Measurements from ENCODE around the gene EDRF1. TPM values are rescaled to one million over a fixed set of nuclear protein-coding genes. Genes with fewer than 3 reads are reported as not detected.
"Not testable (repeated sequence)": the region's sequence is repeated elsewhere in the genome, so short reads cannot be mapped to it uniquely, and the experiment has no call there.

Gene EDRF1
- total RNA-seq, 1 experiment from 2014 or later = 49.2 TPM

DNA sequence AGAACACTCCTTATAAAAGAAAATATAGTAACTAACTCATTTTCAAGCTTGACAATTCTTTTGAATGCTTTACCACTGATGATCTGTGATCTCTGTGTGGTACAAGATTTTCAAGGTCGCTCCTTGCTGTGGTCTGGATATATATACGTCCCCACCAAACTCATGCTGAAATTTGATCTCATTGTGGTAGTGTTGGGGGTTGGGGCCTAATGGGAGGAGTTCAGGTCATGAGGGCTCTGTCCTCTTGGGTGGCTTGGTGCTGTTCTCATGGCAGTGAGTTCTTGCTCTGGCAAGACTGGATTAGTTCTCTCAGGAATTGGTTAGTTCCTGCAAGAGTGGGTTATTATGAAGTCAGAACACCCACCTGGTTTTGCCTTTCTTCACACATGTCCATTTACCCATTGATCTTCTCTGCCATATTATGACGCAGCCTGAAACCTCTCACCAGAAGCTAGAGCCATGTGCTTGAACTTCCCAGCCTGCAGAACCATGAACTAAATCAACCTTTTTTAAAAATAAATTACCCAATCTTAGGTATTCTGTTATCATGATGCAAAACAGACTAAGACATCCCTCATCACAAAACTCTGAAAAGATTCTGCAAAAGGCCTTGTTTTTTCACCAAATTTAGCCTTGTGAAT, 8.3 kb upstream of the EDRF1 start:
- no peak overlapping the region for H2AFZ ChIP-seq (ENCODE audit: low read depth, low read length, poor library complexity, severe bottlenecking)
- ChIA-PET RAD21 (ENCODE audit: low non-redundant PET in 1 of 2, low total read pairs in 2 of 2, uncharacterized antibody in 2 of 2, unreplicated experiment in 2 of 2) (no interaction called here), POLR2A (no interaction called here), CTCF (no interaction called here)
- no peaks in the 10 kb centered on the region for H3K9me3 ChIP-seq (ENCODE audit: control insufficient read depth in 1 of 2, insufficient read depth in 1 of 2, low read depth in 1 of 2, low read length in 2 of 2)
- H3K79me2 ChIP-seq (ENCODE audit: insufficient read depth, low read length) = no peaks in the 10 kb centered on the region
- no peak overlapping the region for H3K9ac ChIP-seq (ENCODE audit: low read length)
- H3K4me2 ChIP-seq (ENCODE audit: low read length) = no peak overlapping the region
- no peaks in the 10 kb centered on the region for H3K9me2 ChIP-seq (ENCODE audit: insufficient read depth)
- peaks cover 19 to 21% of the 10 kb centered on the region in 2 experiments for H3K4me1 ChIP-seq (ENCODE audit: control insufficient read depth in 1 of 2, insufficient read depth in 2 of 2, low read length in 2 of 2)
- intact Hi-C loops (cut with micrococcal nuclease) = no loop called here
- DNase-seq (ENCODE audit: low read depth, low spot score) = no peak
- H3K27me3 ChIP-seq (ENCODE audit: insufficient read depth, low read length) = no peaks in the 10 kb centered on the region
- no peak overlapping the region for H3K27ac ChIP-seq (ENCODE audit: low read depth, low read length)
- no peak for TF ChIP-seq TCF7L2 (IDR thresholded peaks at IDR 0.05; ENCODE audit: borderline replicate concordance, extremely low read depth, insufficient read depth, insufficient read length)
- TF ChIP-seq, protein P1, sequence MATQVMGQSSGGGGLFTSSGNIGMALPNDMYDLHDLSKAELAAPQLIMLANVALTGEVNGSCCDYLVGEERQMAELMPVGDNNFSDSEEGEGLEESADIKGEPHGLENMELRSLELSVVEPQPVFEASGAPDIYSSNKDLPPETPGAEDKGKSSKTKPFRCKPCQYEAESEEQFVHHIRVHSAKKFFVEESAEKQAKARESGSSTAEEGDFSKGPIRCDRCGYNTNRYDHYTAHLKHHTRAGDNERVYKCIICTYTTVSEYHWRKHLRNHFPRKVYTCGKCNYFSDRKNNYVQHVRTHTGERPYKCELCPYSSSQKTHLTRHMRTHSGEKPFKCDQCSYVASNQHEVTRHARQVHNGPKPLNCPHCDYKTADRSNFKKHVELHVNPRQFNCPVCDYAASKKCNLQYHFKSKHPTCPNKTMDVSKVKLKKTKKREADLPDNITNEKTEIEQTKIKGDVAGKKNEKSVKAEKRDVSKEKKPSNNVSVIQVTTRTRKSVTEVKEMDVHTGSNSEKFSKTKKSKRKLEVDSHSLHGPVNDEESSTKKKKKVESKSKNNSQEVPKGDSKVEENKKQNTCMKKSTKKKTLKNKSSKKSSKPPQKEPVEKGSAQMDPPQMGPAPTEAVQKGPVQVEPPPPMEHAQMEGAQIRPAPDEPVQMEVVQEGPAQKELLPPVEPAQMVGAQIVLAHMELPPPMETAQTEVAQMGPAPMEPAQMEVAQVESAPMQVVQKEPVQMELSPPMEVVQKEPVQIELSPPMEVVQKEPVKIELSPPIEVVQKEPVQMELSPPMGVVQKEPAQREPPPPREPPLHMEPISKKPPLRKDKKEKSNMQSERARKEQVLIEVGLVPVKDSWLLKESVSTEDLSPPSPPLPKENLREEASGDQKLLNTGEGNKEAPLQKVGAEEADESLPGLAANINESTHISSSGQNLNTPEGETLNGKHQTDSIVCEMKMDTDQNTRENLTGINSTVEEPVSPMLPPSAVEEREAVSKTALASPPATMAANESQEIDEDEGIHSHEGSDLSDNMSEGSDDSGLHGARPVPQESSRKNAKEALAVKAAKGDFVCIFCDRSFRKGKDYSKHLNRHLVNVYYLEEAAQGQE (IDR thresholded peaks at IDR 0.05; ENCODE audit: low read depth) = no peak
- TF ChIP-seq ZNF274 (IDR thresholded peaks at IDR 0.05; ENCODE audit: low read depth, low read length) = no peak
- TF ChIP-seq EGR1 (IDR thresholded peaks at IDR 0.05; ENCODE audit: low read depth) = no peak
- TF ChIP-seq POLR2A (IDR thresholded peaks at IDR 0.05; ENCODE audit: borderline replicate concordance, extremely low read depth, insufficient read depth, insufficient read length) = no peak
- TF ChIP-seq YY1 (IDR thresholded peaks at IDR 0.05; ENCODE audit: extremely low read depth, insufficient replicate concordance, low read depth, low read length) = no peak
- TF ChIP-seq, protein P2, sequence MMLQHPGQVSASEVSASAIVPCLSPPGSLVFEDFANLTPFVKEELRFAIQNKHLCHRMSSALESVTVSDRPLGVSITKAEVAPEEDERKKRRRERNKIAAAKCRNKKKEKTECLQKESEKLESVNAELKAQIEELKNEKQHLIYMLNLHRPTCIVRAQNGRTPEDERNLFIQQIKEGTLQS (IDR thresholded peaks at IDR 0.05) = no peak
- no peak for TF ChIP-seq POLR2AphosphoS5 (IDR thresholded peaks at IDR 0.05; ENCODE audit: low read depth, low read length)
- TF ChIP-seq JUND (IDR thresholded peaks at IDR 0.05) = no peak
- TF ChIP-seq SIN3A (IDR thresholded peaks at IDR 0.05; ENCODE audit: low read depth) = no peak
- no peaks in the 10 kb centered on the region for H3K36me3 ChIP-seq (ENCODE audit: control insufficient read depth in 1 of 2, insufficient read depth in 2 of 2, low read length in 2 of 2)
- no peak for ATAC-seq
- H3K4me3 ChIP-seq (replicated peaks in 1 of 2; ENCODE audit: low read depth in 1 of 2, low read length in 2 of 2) = no peak overlapping the region
- H4K20me1 ChIP-seq (ENCODE audit: insufficient read depth) = no peaks in the 10 kb centered on the region
- BruUV-seq (replicated peaks) = no TSS peak

DNA sequence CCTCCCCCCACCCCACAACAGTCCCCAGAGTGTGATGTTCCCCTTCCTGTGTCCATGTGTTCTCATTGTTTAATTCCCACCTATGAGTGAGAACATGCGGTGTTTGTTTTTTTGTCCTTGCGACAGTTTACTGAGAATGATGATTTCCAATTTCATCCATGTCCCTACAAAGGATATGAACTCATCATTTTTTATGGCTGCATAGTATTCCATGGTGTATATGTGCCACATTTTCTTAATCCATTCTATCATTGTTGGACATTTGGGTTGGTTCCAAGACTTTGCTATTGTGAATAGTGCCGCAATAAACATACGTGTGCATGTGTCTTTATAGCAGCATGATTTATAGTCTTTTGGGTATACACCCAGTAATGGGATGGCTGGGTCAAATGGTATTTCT, 4.8 kb upstream of the EDRF1 start:
- H3K4me2 ChIP-seq (ENCODE audit: low read length); DNase-seq (ENCODE audit: low read depth, low spot score): not testable (repeated sequence)
- intact Hi-C loops (cut with micrococcal nuclease) = loop anchor here (5.0 kb wide), 1 partner anchor 192 kb away; no protein-coding TSS in a partner anchor

More for the DNA sequence above, 4.8 kb upstream of the EDRF1 start:
- H4K20me1 ChIP-seq (ENCODE audit: insufficient read depth); H3K9me3 ChIP-seq (ENCODE audit: control insufficient read depth in 1 of 2, insufficient read depth in 1 of 2, low read depth in 1 of 2, low read length in 2 of 2); H3K36me3 ChIP-seq (ENCODE audit: control insufficient read depth in 1 of 2, insufficient read depth in 2 of 2, low read length in 2 of 2); H2AFZ ChIP-seq (ENCODE audit: low read depth, low read length, poor library complexity, severe bottlenecking); BruUV-seq (replicated peaks); RAD21 ChIA-PET (ENCODE audit: low non-redundant PET in 1 of 2, low total read pairs in 2 of 2, uncharacterized antibody in 2 of 2, unreplicated experiment in 2 of 2); H3K4me3 ChIP-seq (replicated peaks in 1 of 2; ENCODE audit: low read depth in 1 of 2, low read length in 2 of 2); POLR2A ChIA-PET; ATAC-seq; H3K9ac ChIP-seq (ENCODE audit: low read length); H3K4me1 ChIP-seq (ENCODE audit: control insufficient read depth in 1 of 2, insufficient read depth in 2 of 2, low read length in 2 of 2); H3K27me3 ChIP-seq (ENCODE audit: insufficient read depth, low read length); H3K79me2 ChIP-seq (ENCODE audit: insufficient read depth, low read length); H3K9me2 ChIP-seq (ENCODE audit: insufficient read depth); H3K27ac ChIP-seq (ENCODE audit: low read depth, low read length); CTCF ChIA-PET: not testable (repeated sequence)
